IMR-90 (cell line): ENCODE measurements around the gene AADAC. TPM values are rescaled to one million over a fixed set of nuclear protein-coding genes. Genes with fewer than 3 reads are reported as not detected.

ENCODE experiments used
- ATAC-seq: fragments of 200-7000 bp; cut with Tn5 transposase; 2 replicates; pipeline ENCODE4 v1.9.1; 2020; ENCODE audit warnings: low read depth, mild to moderate bottlenecking, moderate library complexity
- BruUV-seq: library from RNA; stranded (reverse); fragments of 400-500 nt; replicated peaks from 2 replicates; lab custom pipeline; 2021; lab: Mats Ljungman, UMichigan
- CTCF ChIA-PET: fragments of 300-600 bp; formaldehyde crosslinking; extraction: SDS; loops from one replicate; lab custom pipeline; 2021; ENCODE audit warnings: antibody characterized with exemption; lab: Yijun Ruan, JAX
- POLR2A ChIA-PET: fragments of 300-600 bp; sonication (Branson Sonifier 250); formaldehyde crosslinking; loops from one replicate; lab custom pipeline; 2022; ENCODE audit warnings: antibody characterized with exemption; ENCODE audit not compliant: unreplicated experiment; lab: Charles Lee
- DNase-seq: peaks from one replicate; pipeline ENCODE4 v3.0.0; 2013
- H2AFZ ChIP-seq: replicated peaks from 2 replicates; pipeline ENCODE3; 2013; ENCODE audit warnings: low read length, mild to moderate bottlenecking; ENCODE audit not compliant: poor library complexity
- H2AK5ac ChIP-seq: 2 replicates; pipeline ENCODE4 v1.6.1; 2013; ENCODE audit warnings: low read depth, low read length, inconsistent platforms
- H2AK9ac ChIP-seq: replicated peaks from 2 replicates; pipeline ENCODE3; 2013; ENCODE audit warnings: mild to moderate bottlenecking, low read depth, low read length, moderate library complexity; ENCODE audit not compliant: poor library complexity
- H2BK120ac ChIP-seq: 2 replicates; pipeline ENCODE4 v1.6.1; 2013; ENCODE audit warnings: low read depth, low read length, inconsistent platforms
- H2BK15ac ChIP-seq: 3 replicates; pipeline ENCODE4 v1.6.1; 2013; ENCODE audit warnings: low read depth, low read length, inconsistent platforms
- H2BK20ac ChIP-seq: 2 replicates; pipeline ENCODE4 v1.6.1; 2013; ENCODE audit warnings: low read depth, mild to moderate bottlenecking, inconsistent platforms, low read length, moderate library complexity
- H2BK5ac ChIP-seq: 2 replicates; pipeline ENCODE4 v1.6.1; 2013; ENCODE audit warnings: mild to moderate bottlenecking, low read depth, low read length, inconsistent platforms; ENCODE audit not compliant: poor library complexity, severe bottlenecking
- H3K14ac ChIP-seq: replicated peaks from 2 replicates; pipeline ENCODE4 v1.6.1; 2013; ENCODE audit warnings: low read depth, low read length, inconsistent platforms
- H3K18ac ChIP-seq: 2 replicates; pipeline ENCODE4 v1.6.1; 2013; ENCODE audit warnings: low read depth, low read length, control low read depth
- H3K23ac ChIP-seq: 2 replicates; pipeline ENCODE4 v1.6.1; 2013; ENCODE audit warnings: low read depth, low read length, inconsistent platforms
- H3K27ac ChIP-seq: 2 replicates; pipeline ENCODE4 v1.5.1; 2013; ENCODE audit warnings: mild to moderate bottlenecking, control low read depth, low read length; ENCODE audit not compliant: insufficient read depth
- H3K27me3 ChIP-seq: 2 replicates; pipeline ENCODE4 v1.6.1; 2013; ENCODE audit warnings: low read length; ENCODE audit not compliant: control insufficient read depth, insufficient read depth
- H3K36me3 ChIP-seq: 2 replicates; pipeline ENCODE4 v1.6.1; 2013; ENCODE audit warnings: low read length, mixed read lengths; ENCODE audit not compliant: control insufficient read depth, insufficient read depth
- H3K4ac ChIP-seq: 2 replicates; pipeline ENCODE4 v1.6.1; 2013; ENCODE audit warnings: low read depth, low read length, inconsistent platforms
- H3K4me1 ChIP-seq: 2 replicates; pipeline ENCODE4 v1.6.1; 2013; ENCODE audit warnings: low read length, mixed read lengths; ENCODE audit not compliant: control insufficient read depth, insufficient read depth
- H3K4me2 ChIP-seq: 2 replicates; pipeline ENCODE4 v1.6.1; 2013; ENCODE audit warnings: low read depth, mild to moderate bottlenecking, control low read depth, low read length, moderate library complexity
- H3K4me3 ChIP-seq: 2 replicates; pipeline ENCODE4 v1.5.1; 2013; ENCODE audit warnings: low read depth, mild to moderate bottlenecking, control low read depth, low read length, moderate library complexity; ENCODE audit not compliant: insufficient read depth
- H3K56ac ChIP-seq: 2 replicates; pipeline ENCODE4 v1.6.1; 2013; ENCODE audit warnings: low read length, inconsistent platforms; ENCODE audit not compliant: insufficient read depth; ENCODE audit errors: extremely low read depth
- H3K79me1 ChIP-seq, 2 experiments: 2 replicates each; pipeline ENCODE4 v1.6.1; 2013; ENCODE audit warnings: low read length in 2 of 2, inconsistent platforms in 1 of 2, low read depth in 1 of 2
- H3K9ac ChIP-seq: 2 replicates; pipeline ENCODE4 v1.6.1; 2013; ENCODE audit warnings: low read depth, low read length, control low read depth
- H3K9me1 ChIP-seq: 2 replicates; pipeline ENCODE4 v1.6.1; 2013; ENCODE audit warnings: low read length, inconsistent platforms; ENCODE audit not compliant: insufficient read depth
- H3K9me3 ChIP-seq: 2 replicates; pipeline ENCODE4 v1.6.1; 2013; ENCODE audit warnings: low read length; ENCODE audit not compliant: control insufficient read depth, insufficient read depth
- H4K20me1 ChIP-seq: 2 replicates; pipeline ENCODE4 v1.6.1; 2013; ENCODE audit warnings: low read length, inconsistent platforms; ENCODE audit not compliant: insufficient read depth
- H4K5ac ChIP-seq: 2 replicates; pipeline ENCODE4 v1.6.1; 2013; ENCODE audit warnings: mild to moderate bottlenecking, low read depth, low read length, control low read depth
- H4K8ac ChIP-seq, 2 experiments: 2 replicates each; pipeline ENCODE4 v1.6.1; 2013; ENCODE audit warnings: low read depth in 2 of 2, low read length in 2 of 2, control low read depth in 1 of 2, inconsistent platforms in 1 of 2
- H4K91ac ChIP-seq: 2 replicates; pipeline ENCODE4 v1.6.1; 2013; ENCODE audit warnings: low read depth, low read length, inconsistent platforms; ENCODE audit not compliant: insufficient read depth
- MXI1 ChIP-seq: IDR thresholded peaks from 2 replicates; pipeline ENCODE4 v1.6.1; 2012; ENCODE audit warnings: low read depth, mild to moderate bottlenecking, low read length, moderate library complexity, borderline replicate concordance
- NFE2L2 ChIP-seq: fragments of 150-350 bp; IDR thresholded peaks from 2 replicates; pipeline ENCODE4 v1.6.1; 2016; ENCODE audit warnings: low read depth, mild to moderate bottlenecking, low read length
- WGBS, 2 experiments: methylation state at CpG; one replicate each; pipeline versions ENCODE4 v1.1.5 to v1.1.7; 2013; ENCODE audit warnings: missing lambda C conversion rate in 2 of 2; ENCODE audit not compliant: insufficient read length in 1 of 2; ENCODE audit errors: extremely low coverage in 2 of 2; 5-methylcytosine and 5-hydroxymethylcytosine counted together
- dilution Hi-C: fragments of 300-500 bp; cut with HindIII; formaldehyde crosslinking; loops from one replicate; pipeline ENCODE4 v1.14.3; 2018; ENCODE audit warnings: low sequenced_read_pairs; ENCODE audit not compliant: unreplicated experiment
- in situ Hi-C: fragments of 300-500 bp; cut with MboI; formaldehyde crosslinking; loops from 3 replicates; pipeline ENCODE4 v1.14.3; 2019; ENCODE audit warnings: low sequenced_read_pairs, inconsistent platforms, mixed read lengths
- intact Hi-C: fragments of 100-400 bp; cut with micrococcal nuclease; formaldehyde crosslinking; loops from 2 replicates; pipeline ENCODE4 v1.10.0; 2022
- polyA plus RNA-seq, 3 experiments: library from polyadenylated mRNA; depleted of rRNA; stranded (reverse); fragments of >200 nt; gene quantifications; 2 replicates each; pipeline ENCODE4 v1.2.3, GENCODE V29; 2012; ENCODE audit warnings: low replicate concordance in 1 of 3
- total RNA-seq: library from RNA; depleted of rRNA; stranded (reverse); fragments of >200 nt; gene quantifications from 2 replicates; pipeline ENCODE4 v1.2.3, GENCODE V29; 2012
- TF ChIP-seq, protein P1 (sequence below): conservative IDR thresholded peaks from 2 replicates; pipeline ENCODE4 v1.5.1; 2012; ENCODE audit warnings: mild to moderate bottlenecking, low read depth, low read length, improper control_type of control experiment
- TF ChIP-seq, protein P2 (sequence below): fragments of 150-350 bp; IDR thresholded peaks from 2 replicates; pipeline ENCODE4 v1.6.1; 2017; ENCODE audit warnings: mild to moderate bottlenecking, antibody characterized with exemption, low read length, low read depth

Gene AADAC
- total and polyA plus RNA-seq, 2 of the 4 experiments (the other 2 are of a cell fraction): not detected

DNA sequence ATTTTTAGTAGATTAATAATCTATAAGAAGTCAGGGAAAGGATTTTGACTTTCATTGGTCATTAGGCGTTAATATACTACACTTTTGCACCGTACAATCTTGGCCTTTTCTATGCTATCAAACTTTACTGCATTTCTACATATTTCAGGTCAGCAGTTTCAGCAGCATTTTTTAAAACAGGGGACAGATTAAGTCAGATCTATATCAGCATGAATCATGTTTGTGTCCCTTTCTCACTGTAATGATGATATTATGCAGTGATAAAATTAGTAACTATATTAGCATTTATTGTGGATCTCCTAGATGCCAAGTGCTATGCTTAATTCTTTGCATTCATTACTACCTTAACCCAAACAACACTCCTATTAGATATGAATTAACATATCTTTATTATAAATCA, 20.3 kb upstream of the AADAC start:
- no peak overlapping the region for H2BK120ac ChIP-seq
- no peak overlapping the region for H3K4me2 ChIP-seq
- no peak overlapping the region for H3K4me3 ChIP-seq
- POLR2A ChIA-PET: no interaction called here
- dilution Hi-C loops: no loop called here
- CTCF ChIA-PET: no interaction called here
- H2BK20ac ChIP-seq: no peak overlapping the region
- intact Hi-C loops: no loop called here
- DNase-seq: no peak
- H3K4ac ChIP-seq: no peak overlapping the region
- no peak overlapping the region for H2BK15ac ChIP-seq
- no peaks in the 10 kb centered on the region for H3K9me3 ChIP-seq
- no peak overlapping the region for H3K27ac ChIP-seq
- no peak overlapping the region for H3K14ac ChIP-seq
- H3K36me3 ChIP-seq: no peaks in the 10 kb centered on the region
- no peak overlapping the region for H4K5ac ChIP-seq
- no peaks in the 10 kb centered on the region for H3K79me1 ChIP-seq
- H3K18ac ChIP-seq: no peak overlapping the region
- ATAC-seq: no peak
- H3K4me1 ChIP-seq: no peaks in the 10 kb centered on the region
- no peak overlapping the region for H3K56ac ChIP-seq
- H4K8ac ChIP-seq: no peak overlapping the region
- H3K9me1 ChIP-seq: no peaks in the 10 kb centered on the region
- in situ Hi-C loops: no loop called here
- no peak overlapping the region for H3K23ac ChIP-seq
- no peaks in the 10 kb centered on the region for H3K27me3 ChIP-seq
- no peaks in the 10 kb centered on the region for H4K20me1 ChIP-seq
- no peak overlapping the region for H2AK9ac ChIP-seq
- WGBS, 2 experiments: no CpG with 5 or more reads among the region's 2 CpGs
- no peak overlapping the region for H2BK5ac ChIP-seq
- no peak overlapping the region for H3K9ac ChIP-seq
- no TSS peak for BruUV-seq
- H4K91ac ChIP-seq: no peak overlapping the region
- TF ChIP-seq MXI1 (no peak), NFE2L2 (no peak)
- TF ChIP-seq, protein P1, sequence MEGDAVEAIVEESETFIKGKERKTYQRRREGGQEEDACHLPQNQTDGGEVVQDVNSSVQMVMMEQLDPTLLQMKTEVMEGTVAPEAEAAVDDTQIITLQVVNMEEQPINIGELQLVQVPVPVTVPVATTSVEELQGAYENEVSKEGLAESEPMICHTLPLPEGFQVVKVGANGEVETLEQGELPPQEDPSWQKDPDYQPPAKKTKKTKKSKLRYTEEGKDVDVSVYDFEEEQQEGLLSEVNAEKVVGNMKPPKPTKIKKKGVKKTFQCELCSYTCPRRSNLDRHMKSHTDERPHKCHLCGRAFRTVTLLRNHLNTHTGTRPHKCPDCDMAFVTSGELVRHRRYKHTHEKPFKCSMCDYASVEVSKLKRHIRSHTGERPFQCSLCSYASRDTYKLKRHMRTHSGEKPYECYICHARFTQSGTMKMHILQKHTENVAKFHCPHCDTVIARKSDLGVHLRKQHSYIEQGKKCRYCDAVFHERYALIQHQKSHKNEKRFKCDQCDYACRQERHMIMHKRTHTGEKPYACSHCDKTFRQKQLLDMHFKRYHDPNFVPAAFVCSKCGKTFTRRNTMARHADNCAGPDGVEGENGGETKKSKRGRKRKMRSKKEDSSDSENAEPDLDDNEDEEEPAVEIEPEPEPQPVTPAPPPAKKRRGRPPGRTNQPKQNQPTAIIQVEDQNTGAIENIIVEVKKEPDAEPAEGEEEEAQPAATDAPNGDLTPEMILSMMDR: no peak
- TF ChIP-seq, protein P2, sequence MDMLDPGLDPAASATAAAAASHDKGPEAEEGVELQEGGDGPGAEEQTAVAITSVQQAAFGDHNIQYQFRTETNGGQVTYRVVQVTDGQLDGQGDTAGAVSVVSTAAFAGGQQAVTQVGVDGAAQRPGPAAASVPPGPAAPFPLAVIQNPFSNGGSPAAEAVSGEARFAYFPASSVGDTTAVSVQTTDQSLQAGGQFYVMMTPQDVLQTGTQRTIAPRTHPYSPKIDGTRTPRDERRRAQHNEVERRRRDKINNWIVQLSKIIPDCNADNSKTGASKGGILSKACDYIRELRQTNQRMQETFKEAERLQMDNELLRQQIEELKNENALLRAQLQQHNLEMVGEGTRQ: no peak
- H2AFZ ChIP-seq: no peak overlapping the region
- H2AK5ac ChIP-seq: no peak overlapping the region
